GM12801 (cell line): ENCODE measurements around the gene IDH3A.

Source experiments
- TF ChIP-seq, protein P1 (sequence below): IDR thresholded peaks from one replicate; pipeline ENCODE4 v1.5.1; 2011; ENCODE audit warnings: control low read depth; ENCODE audit not compliant: insufficient read length; ENCODE audit errors: extremely low read depth

Gene IDH3A

DNA sequence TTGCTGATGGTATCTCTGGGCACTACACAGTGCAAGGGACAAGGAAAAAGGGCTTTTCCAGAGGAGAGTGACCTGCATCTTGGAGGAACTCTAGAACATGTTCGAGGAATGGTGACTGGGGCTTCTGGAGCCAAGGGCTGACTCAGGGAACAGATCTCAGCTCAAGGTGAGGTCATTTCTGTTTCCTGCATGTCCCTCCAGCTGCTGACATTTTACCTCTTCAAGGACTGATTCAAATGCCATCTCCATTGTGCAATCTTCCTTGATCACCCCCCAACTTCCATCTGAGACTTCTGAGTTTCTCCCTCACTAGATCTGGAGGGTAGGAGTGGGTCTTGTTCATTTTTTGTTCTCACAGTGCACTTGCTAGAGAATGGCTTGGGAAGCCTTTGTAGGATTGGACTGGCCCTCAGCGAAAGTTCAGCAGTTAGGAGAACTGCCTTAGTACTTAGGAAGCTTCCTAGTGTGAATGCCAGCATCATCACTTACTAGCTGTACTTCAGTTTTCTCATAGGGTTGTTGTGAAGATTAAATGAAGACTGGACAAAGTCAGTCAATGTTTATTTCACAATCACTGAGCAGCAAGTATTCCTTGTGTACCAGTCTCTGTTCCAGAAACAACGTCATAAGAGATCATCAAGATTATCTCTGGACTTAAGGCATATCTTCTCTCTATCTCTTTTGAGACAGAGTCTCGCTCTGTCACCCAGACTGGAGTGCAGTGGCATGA, 2.6 kb upstream of the IDH3A start:
- TF ChIP-seq, protein P1, sequence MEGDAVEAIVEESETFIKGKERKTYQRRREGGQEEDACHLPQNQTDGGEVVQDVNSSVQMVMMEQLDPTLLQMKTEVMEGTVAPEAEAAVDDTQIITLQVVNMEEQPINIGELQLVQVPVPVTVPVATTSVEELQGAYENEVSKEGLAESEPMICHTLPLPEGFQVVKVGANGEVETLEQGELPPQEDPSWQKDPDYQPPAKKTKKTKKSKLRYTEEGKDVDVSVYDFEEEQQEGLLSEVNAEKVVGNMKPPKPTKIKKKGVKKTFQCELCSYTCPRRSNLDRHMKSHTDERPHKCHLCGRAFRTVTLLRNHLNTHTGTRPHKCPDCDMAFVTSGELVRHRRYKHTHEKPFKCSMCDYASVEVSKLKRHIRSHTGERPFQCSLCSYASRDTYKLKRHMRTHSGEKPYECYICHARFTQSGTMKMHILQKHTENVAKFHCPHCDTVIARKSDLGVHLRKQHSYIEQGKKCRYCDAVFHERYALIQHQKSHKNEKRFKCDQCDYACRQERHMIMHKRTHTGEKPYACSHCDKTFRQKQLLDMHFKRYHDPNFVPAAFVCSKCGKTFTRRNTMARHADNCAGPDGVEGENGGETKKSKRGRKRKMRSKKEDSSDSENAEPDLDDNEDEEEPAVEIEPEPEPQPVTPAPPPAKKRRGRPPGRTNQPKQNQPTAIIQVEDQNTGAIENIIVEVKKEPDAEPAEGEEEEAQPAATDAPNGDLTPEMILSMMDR, result no peak

DNA sequence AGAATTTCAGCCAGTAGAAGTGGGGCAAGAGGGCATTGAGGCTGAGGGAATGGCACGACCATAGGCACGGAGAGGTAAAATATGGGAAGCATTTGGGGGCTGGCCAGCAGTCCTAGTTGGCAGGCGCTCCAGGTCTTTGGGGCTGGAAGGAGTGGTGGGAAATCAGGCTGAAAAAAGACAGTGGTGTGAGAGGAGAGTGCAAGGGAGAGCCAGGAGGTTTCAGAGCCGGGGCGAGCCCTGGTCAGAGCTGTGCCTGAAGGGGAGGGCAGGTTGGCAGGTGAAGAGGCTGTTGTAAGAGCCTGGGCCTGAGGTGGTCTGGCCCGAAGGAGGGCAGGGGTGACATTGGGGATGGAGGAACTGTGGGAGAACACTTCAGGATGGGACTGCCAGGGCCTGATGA, 1.6 kb upstream of the IDH3A start:
- TF ChIP-seq, protein P1, result no peak

DNA sequence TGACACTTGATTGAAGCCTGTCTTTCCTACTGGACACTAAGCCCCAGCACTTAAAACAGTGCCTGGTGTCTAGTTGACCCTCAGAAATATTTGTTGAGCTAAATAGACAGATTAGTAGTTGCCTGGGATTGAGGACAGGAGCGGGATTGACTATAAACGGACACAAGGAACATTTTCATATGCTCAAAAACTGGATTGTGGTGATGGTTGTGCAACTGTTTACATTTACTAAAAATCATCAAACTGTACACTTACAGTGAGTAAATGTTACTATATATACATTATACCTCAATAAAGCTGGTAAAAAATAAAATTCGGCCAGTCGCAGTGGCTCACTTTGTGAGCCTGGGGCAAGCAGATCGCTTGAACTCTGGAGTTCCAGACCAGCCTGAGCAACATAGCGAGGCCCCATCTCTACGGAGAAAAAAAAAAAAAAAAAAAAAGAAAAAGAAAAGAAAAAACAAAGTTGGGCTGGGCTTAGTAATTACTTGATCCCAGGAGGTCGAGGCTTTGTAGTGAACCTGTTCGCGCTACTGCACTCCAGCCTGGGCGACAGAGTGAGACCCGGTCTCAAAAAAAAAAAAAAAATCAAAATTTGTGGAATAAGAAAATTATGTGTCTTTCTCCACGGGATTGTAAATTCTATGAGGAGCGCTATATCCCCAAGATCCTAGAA, 632 bp upstream of the IDH3A start:
- TF ChIP-seq, protein P1, result no peak

DNA sequence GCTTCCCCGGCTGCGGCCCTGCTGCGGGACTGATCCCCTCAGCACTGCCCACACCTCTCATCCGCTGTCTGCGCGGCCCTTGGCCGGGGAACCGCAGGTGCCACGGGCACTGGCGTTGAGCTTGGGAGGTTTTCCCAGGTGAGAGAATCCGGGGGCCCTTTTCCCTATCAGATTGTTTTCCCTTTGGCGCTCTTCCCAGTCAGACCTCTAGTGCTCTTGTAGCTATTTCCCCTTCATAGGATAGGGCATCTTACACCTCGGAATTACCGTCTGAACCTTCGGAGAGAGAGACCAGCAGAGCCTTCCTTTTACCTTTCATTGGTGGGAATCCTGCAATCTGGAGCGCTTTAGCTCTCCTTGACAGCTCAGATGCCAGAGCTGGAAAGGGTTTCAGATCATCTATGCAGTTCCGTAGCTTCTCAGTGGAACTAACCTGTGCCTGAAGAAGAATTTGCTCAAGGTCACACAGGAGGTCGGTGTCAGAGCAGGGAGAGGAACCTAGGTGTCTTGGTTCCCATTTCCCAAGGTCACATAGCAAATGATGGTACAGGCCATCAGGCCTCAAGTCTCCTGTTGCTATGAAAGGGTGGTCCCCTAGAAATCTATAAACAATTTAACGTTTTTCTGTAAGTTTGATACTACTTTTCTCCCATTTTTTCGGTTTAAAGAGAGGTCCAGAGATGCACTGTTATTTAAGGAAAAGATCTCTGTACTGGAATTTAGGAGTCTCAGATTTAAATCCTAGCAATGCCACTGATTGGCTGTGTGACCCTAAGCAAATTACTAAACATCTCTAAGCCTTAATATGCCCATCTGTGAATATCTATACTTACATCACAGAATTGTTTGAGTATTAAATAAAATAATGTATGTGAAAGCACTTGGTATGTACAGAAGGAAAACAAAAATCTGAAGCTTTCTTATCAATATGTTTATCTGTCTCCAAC, 916 bp downstream of the IDH3A start:
- TF ChIP-seq, protein P1, result no peak

DNA sequence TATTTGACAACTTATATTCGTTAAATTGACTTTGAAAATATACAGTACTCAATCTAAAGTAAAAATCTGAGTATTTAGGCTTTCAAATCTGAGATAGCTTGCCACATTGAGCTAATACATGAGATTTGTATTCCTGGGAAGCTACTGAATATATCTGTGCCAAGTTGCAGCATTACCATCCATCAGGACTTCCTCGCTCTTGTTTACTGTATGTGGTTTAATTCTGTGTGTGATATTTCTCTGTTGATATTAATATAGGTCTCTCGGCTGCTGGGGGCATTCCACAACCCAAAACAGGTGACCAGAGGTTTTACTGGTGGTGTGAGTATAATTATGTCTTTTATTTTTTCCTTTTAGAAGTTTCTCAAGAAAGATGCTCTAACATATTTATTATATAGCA, 5.8 kb downstream of the IDH3A start:
- TF ChIP-seq, protein P1, result no peak

DNA sequence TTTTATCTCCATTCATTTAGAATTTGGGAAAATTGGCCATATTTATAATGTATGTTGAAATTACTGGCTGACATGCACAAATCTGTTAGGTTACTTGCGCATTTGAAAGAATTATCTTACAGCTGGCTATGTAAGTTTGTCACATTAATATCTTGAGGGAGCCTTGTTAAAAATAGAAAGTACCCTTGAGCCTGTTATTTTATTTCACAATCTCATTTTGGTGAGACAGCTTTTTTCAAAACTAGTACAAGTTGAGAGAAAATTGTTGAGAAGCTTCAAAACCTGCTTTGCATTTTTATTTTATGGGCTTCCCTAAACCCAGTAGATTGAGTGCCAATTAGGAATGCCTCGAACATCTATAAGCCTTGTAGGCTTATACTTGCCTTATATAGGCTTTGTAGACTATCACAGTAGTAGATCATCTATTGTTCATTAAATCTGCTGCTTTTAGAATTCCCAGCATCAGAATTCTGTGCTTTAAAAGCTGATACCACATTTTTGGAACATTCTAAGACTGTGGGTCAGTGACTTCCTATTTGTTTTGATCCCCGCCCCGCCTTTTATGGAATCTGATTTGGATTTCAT, 6.3 kb downstream of the IDH3A start:
- TF ChIP-seq, protein P1, result no peak

DNA sequence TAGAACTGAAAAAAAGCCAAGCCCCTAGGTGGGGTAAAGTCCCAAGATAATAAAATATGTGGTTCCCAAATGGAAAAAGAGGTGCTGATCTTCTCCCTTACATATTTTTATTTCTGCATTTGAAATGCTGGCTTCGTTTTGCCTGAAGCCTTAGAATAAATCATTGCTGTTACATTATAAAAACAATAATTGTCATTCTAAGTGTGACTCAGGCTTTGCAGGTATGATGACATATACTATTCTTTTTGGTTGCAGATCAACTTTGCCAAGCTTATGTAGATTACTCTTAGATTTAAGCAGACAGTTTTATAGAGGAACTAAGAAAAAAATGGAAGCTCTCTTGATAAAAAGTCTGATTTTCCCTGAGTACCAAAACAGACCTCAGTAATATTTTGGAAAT, 7.5 kb downstream of the IDH3A start:
- TF ChIP-seq, protein P1, result no peak
